Neural cell (in vitro differentiated cells): ENCODE results near the gene S1PR5. TPM values are rescaled to one million over a fixed set of nuclear protein-coding genes. Genes with fewer than 3 reads are reported as not detected.

Source experiments
- H2AFZ ChIP-seq: fragments of 200-600, 300-800 bp; sonication (generic), shearing (Covaris generic); 2 replicates; pipeline ENCODE4 v1.6.0; 2014; ENCODE audit warnings: low read depth, mild to moderate bottlenecking, antibody characterized with exemption, low read length, moderate library complexity
- H3F3A ChIP-seq: fragments of 200-600 bp; shearing (Covaris generic); 2 replicates; pipeline ENCODE4 v1.6.1; 2016; ENCODE audit warnings: mild to moderate bottlenecking, moderate library complexity, mixed read lengths, antibody characterized with exemption, low read length; ENCODE audit not compliant: insufficient read depth, poor library complexity, severe bottlenecking
- H3K27ac ChIP-seq: fragments of 200-600, 300-800 bp; sonication (generic), shearing (Covaris generic); 2 replicates; pipeline ENCODE4 v1.5.1; 2014; ENCODE audit warnings: mild to moderate bottlenecking, low read length, moderate library complexity
- H3K27me3 ChIP-seq: fragments of 300-800, 200-600 bp; sonication (generic), shearing (Covaris generic); 2 replicates; pipeline ENCODE4 v1.6.0; 2014; ENCODE audit warnings: mild to moderate bottlenecking, low read depth, low read length, moderate library complexity; ENCODE audit not compliant: insufficient read depth
- H3K36me3 ChIP-seq: fragments of 300-800, 200-600 bp; sonication (generic), shearing (Covaris generic); 2 replicates; pipeline ENCODE4 v1.5.1; 2014; ENCODE audit warnings: mild to moderate bottlenecking, antibody characterized with exemption, low read length, moderate library complexity; ENCODE audit not compliant: insufficient read depth
- H3K4me2 ChIP-seq: fragments of 300-800, 200-600 bp; sonication (generic), shearing (Covaris generic); 2 replicates; pipeline ENCODE4 v1.6.0; 2014; ENCODE audit warnings: mild to moderate bottlenecking, low read length
- H3K4me3 ChIP-seq: fragments of 300-800, 200-600 bp; sonication (generic), shearing (Covaris generic); 2 replicates; pipeline ENCODE4 v1.5.1; 2014; ENCODE audit warnings: mild to moderate bottlenecking, low read length, moderate library complexity
- H3K79me2 ChIP-seq: fragments of 200-600 bp; shearing (Covaris generic); replicated peaks from 2 replicates; pipeline ENCODE4 v1.6.0; 2014; ENCODE audit warnings: mild to moderate bottlenecking, low read length, moderate library complexity; ENCODE audit not compliant: insufficient read depth
- H3K9ac ChIP-seq: fragments of 300-800, 200-600 bp; sonication (generic), shearing (Covaris generic); 2 replicates; pipeline ENCODE4 v1.6.1; 2016; ENCODE audit warnings: mild to moderate bottlenecking, low read length, mixed read lengths
- H3K9me2 ChIP-seq: fragments of 200-600 bp; shearing (Covaris generic); 2 replicates; pipeline ENCODE4 v1.6.1; 2016; ENCODE audit warnings: mild to moderate bottlenecking, low read length, mixed read lengths; ENCODE audit not compliant: insufficient read depth
- H3K9me3 ChIP-seq: fragments of 200-600, 300-800 bp; sonication (generic), shearing (Covaris generic); 2 replicates; pipeline ENCODE4 v1.6.1; 2016; ENCODE audit warnings: mild to moderate bottlenecking, mixed run types, low read length, moderate library complexity, mixed read lengths
- H4K20me1 ChIP-seq: fragments of 200-600 bp; shearing (Covaris generic); 2 replicates; pipeline ENCODE4 v1.6.1; 2016; ENCODE audit warnings: mild to moderate bottlenecking, mixed run types; ENCODE audit not compliant: insufficient read depth
- EP300 ChIP-seq: fragments of 450-650 bp; conservative IDR thresholded peaks from 2 replicates; pipeline ENCODE4 v1.6.1; 2014; ENCODE audit warnings: antibody characterized with exemption, mild to moderate bottlenecking, moderate library complexity; ENCODE audit not compliant: poor library complexity, severe bottlenecking
- EZH2 ChIP-seq: fragments of 200-600, 300-800 bp; shearing (Covaris generic), sonication (generic); IDR thresholded peaks from 2 replicates; pipeline ENCODE4 v1.6.1; 2014; ENCODE audit warnings: antibody characterized with exemption, low read length, borderline replicate concordance, mild to moderate bottlenecking; ENCODE audit not compliant: insufficient read depth, poor library complexity, severe bottlenecking
- MXI1 ChIP-seq: fragments of 450-650 bp; conservative IDR thresholded peaks from 2 replicates; pipeline ENCODE4 v1.6.1; 2014; ENCODE audit warnings: antibody characterized with exemption, mild to moderate bottlenecking; ENCODE audit not compliant: poor library complexity, severe bottlenecking
- POLR2AphosphoS5 ChIP-seq: IDR thresholded peaks from 2 replicates; pipeline ENCODE4 v1.6.1; 2012
- RAD21 ChIP-seq: fragments of 450-650 bp; conservative IDR thresholded peaks from 2 replicates; pipeline ENCODE4 v1.6.1; 2014; ENCODE audit warnings: antibody characterized with exemption, mild to moderate bottlenecking, moderate library complexity
- SMC3 ChIP-seq: fragments of 450-650 bp; conservative IDR thresholded peaks from 2 replicates; pipeline ENCODE4 v1.6.1; 2014; ENCODE audit warnings: antibody characterized with exemption, mild to moderate bottlenecking, moderate library complexity; ENCODE audit not compliant: poor library complexity
- TAF1 ChIP-seq: IDR thresholded peaks from 2 replicates; pipeline ENCODE4 v1.6.1; 2012; ENCODE audit warnings: low read depth
- polyA plus RNA-seq: library from polyadenylated mRNA; depleted of rRNA; stranded (reverse); fragments of >200 nt; gene quantifications from 2 replicates; pipeline ENCODE4 v1.2.3, GENCODE V29; 2014
- TF ChIP-seq, protein P1 (sequence below): IDR thresholded peaks from 2 replicates; pipeline ENCODE4 v1.6.1; 2012; ENCODE audit warnings: borderline replicate concordance
- TF ChIP-seq, protein P2 (sequence below): fragments of 450-650 bp; IDR thresholded peaks from 2 replicates; pipeline ENCODE4 v1.5.1; 2014; ENCODE audit warnings: antibody characterized with exemption, mild to moderate bottlenecking, moderate library complexity; ENCODE audit not compliant: poor library complexity, severe bottlenecking

The S1PR5 gene
- polyA plus RNA-seq, 1 donor from 2014 or later = not detected

DNA sequence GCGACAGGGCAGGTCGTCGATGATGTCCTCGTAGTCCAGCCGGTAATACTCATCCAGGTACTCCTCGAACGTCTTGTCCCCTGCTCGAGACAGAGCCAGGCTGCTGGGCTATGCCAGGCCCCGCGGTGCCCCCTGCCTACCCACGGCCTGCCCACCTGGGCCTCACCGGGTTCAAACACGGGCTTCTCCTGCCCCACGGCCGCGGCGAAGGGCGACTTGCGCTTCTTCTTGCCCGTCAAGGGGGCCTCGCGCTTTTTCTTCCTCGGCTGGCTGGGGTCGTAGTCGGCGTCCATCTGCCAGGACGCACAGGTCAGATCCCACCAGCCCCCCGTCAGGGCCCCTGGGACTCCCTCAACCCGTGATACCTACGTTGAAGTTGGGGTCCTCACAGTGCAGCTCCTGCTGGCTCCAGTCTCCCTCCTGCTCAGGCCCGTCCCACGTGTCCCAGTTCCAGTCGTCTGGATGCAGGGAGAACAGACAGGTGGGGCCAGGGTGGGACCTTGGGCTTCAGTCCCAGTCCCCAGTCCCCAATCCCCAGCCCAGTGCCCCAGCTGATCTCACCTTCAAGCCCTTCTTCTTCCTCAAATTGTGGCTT is 40.5 kb upstream of the S1PR5 start:
- Histone ChIP-seq H4K20me1 (no peaks in the 10 kb centered on the region), H3K9me3 (no peaks in the 10 kb centered on the region), H3K9ac (no peak overlapping the region), H3K9me2 (no peaks in the 10 kb centered on the region), H3K27me3 (no peaks in the 10 kb centered on the region), H3K36me3 (peaks cover 2% of the 10 kb centered on the region), H3K79me2 (no peaks in the 10 kb centered on the region), H2AFZ (no peak overlapping the region), H3F3A (no peaks in the 10 kb centered on the region), H3K4me2 (no peak overlapping the region), H3K27ac (no peak overlapping the region), H3K4me3 (no peak overlapping the region)
- TF ChIP-seq RAD21 = no peak
- TF ChIP-seq POLR2AphosphoS5 = no peak
- TF ChIP-seq, protein P1, sequence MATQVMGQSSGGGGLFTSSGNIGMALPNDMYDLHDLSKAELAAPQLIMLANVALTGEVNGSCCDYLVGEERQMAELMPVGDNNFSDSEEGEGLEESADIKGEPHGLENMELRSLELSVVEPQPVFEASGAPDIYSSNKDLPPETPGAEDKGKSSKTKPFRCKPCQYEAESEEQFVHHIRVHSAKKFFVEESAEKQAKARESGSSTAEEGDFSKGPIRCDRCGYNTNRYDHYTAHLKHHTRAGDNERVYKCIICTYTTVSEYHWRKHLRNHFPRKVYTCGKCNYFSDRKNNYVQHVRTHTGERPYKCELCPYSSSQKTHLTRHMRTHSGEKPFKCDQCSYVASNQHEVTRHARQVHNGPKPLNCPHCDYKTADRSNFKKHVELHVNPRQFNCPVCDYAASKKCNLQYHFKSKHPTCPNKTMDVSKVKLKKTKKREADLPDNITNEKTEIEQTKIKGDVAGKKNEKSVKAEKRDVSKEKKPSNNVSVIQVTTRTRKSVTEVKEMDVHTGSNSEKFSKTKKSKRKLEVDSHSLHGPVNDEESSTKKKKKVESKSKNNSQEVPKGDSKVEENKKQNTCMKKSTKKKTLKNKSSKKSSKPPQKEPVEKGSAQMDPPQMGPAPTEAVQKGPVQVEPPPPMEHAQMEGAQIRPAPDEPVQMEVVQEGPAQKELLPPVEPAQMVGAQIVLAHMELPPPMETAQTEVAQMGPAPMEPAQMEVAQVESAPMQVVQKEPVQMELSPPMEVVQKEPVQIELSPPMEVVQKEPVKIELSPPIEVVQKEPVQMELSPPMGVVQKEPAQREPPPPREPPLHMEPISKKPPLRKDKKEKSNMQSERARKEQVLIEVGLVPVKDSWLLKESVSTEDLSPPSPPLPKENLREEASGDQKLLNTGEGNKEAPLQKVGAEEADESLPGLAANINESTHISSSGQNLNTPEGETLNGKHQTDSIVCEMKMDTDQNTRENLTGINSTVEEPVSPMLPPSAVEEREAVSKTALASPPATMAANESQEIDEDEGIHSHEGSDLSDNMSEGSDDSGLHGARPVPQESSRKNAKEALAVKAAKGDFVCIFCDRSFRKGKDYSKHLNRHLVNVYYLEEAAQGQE = no peak
- no peak for TF ChIP-seq EP300
- no peak for TF ChIP-seq SMC3
- TF ChIP-seq TAF1 = no peak

DNA sequence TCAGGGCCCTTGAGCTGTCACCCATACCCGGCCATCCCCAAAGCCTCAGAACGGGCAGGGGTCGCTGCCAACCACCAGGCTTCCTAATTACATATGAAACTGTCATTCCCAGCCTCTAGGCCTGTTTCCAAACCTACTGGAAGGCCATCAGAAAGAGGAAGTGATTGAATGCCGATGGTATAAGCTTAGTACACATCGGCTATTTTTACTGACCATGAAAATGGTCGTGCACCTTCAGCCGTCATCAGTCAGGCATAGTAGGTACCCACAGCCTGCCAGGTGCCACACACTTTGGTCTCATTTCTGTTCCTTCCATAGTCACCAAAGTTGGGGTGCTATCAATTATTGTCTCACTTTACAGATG is 38.3 kb upstream of the S1PR5 start:
- no peak overlapping the region for H3K27ac ChIP-seq
- H3K9me3 ChIP-seq = no peaks in the 10 kb centered on the region
- no peaks in the 10 kb centered on the region for H3K9me2 ChIP-seq
- H2AFZ ChIP-seq = no peak overlapping the region
- H3K36me3 ChIP-seq = peaks cover 7% of the 10 kb centered on the region
- H3F3A ChIP-seq = no peaks in the 10 kb centered on the region
- H3K27me3 ChIP-seq = no peaks in the 10 kb centered on the region
- H3K9ac ChIP-seq = no peak overlapping the region
- H3K4me2 ChIP-seq = no peak overlapping the region
- H4K20me1 ChIP-seq = no peaks in the 10 kb centered on the region
- H3K79me2 ChIP-seq = no peaks in the 10 kb centered on the region
- TF ChIP-seq, protein P2, sequence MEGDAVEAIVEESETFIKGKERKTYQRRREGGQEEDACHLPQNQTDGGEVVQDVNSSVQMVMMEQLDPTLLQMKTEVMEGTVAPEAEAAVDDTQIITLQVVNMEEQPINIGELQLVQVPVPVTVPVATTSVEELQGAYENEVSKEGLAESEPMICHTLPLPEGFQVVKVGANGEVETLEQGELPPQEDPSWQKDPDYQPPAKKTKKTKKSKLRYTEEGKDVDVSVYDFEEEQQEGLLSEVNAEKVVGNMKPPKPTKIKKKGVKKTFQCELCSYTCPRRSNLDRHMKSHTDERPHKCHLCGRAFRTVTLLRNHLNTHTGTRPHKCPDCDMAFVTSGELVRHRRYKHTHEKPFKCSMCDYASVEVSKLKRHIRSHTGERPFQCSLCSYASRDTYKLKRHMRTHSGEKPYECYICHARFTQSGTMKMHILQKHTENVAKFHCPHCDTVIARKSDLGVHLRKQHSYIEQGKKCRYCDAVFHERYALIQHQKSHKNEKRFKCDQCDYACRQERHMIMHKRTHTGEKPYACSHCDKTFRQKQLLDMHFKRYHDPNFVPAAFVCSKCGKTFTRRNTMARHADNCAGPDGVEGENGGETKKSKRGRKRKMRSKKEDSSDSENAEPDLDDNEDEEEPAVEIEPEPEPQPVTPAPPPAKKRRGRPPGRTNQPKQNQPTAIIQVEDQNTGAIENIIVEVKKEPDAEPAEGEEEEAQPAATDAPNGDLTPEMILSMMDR = no peak
- no peak for TF ChIP-seq SMC3
- no peak for TF ChIP-seq MXI1
- no peak for TF ChIP-seq POLR2AphosphoS5
- TF ChIP-seq EP300 = no peak
- no peak for TF ChIP-seq EZH2
- no peak for TF ChIP-seq RAD21
- no peak for TF ChIP-seq TAF1
- TF ChIP-seq, protein P1 = no peak
- no peak overlapping the region for H3K4me3 ChIP-seq
